ENCODE data around the gene KIRREL3. TPM values are rescaled to one million over a fixed set of nuclear protein-coding genes. Genes with fewer than 3 reads are reported as not detected.

KIRREL3 gene
- total and polyA plus RNA-seq, 2 donors (not counting 3 experiments of a cell fraction or from before 2014, with no cell fraction given), result not detected

DNA sequence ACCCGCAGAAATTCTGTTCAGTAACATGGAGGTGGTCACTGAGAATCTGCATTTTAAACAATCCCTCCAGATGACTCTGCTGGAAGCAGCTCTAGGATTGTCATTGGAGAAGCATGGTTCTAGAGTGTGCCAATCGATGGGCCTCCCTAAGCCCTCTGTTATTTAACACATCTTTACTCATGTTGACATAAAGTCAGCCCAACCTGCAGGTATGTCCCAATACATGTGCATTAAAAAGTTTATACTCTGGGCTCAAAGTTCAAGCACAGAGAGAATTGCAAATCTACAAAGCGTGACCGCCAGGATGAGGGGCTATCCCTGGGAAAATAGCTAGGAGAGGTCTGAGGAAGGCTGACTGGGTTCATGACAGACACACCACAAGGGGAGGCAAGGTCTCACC, 116.4 kb downstream of the KIRREL3 start:
- no peaks in the 10 kb centered on the region for H3K4me1 ChIP-seq (ENCODE audit: control insufficient read depth, extremely low read depth, insufficient read depth, low read length)
- DNase-seq (ENCODE audit: low read depth, low spot score), result no peak
- H3K79me2 ChIP-seq (ENCODE audit: control insufficient read depth, insufficient read depth, low read length), result no peaks in the 10 kb centered on the region
- H3K36me3 ChIP-seq (ENCODE audit: control insufficient read depth in 2 of 2, extremely low read depth in 1 of 2, insufficient read depth in 2 of 2, low read length in 2 of 2), result no peaks in the 10 kb centered on the region
- no peak overlapping the region for H3K27ac ChIP-seq (ENCODE audit: insufficient read depth, low read depth, low read length)
- ChIA-PET CTCF (no interaction called here), POLR2A (no interaction called here)
- H3K4me2 ChIP-seq (ENCODE audit: insufficient read depth, low read length), result no peak overlapping the region
- H3K9ac ChIP-seq (replicated peaks; ENCODE audit: extremely low read depth, insufficient read depth, low read length), result no peak overlapping the region
- H3K9me1 ChIP-seq (replicated peaks; ENCODE audit: control insufficient read depth, extremely low read depth, insufficient read depth, low read length), result no peaks in the 10 kb centered on the region
- H2AFZ ChIP-seq (ENCODE audit: low read depth, low read length), result no peak overlapping the region
- no TSS peak for BruUV-seq (replicated peaks)
- TF ChIP-seq POLR2A (IDR thresholded peaks at IDR 0.05; ENCODE audit: low read depth, low read length), result no peak
- no peak for TF ChIP-seq FOS (IDR thresholded peaks at IDR 0.05; ENCODE audit: borderline replicate concordance, insufficient read depth, low read length)
- no peak for TF ChIP-seq EZH2 (IDR thresholded peaks at IDR 0.05; ENCODE audit: borderline replicate concordance, low read depth, low read length, severe bottlenecking)
- no peak for TF ChIP-seq GATA2 (IDR thresholded peaks at IDR 0.05; ENCODE audit: insufficient read depth, insufficient read length, low read depth, low read length)
- no peak for TF ChIP-seq MYC (IDR thresholded peaks at IDR 0.05; ENCODE audit: low read depth, low read length)
- TF ChIP-seq JUN (IDR thresholded peaks at IDR 0.05; ENCODE audit: borderline replicate concordance, insufficient read depth, insufficient read length, low read depth), result no peak
- TF ChIP-seq POLR2AphosphoS5 (IDR thresholded peaks at IDR 0.05; ENCODE audit: insufficient read depth, low read depth, low read length), result no peak
- TF ChIP-seq CTCF (IDR thresholded peaks at IDR 0.05; ENCODE audit: extremely low read depth in 1 of 2, insufficient read depth in 1 of 2, low read depth in 1 of 2, low read length in 2 of 2), result no peak
- TF ChIP-seq, protein P1, sequence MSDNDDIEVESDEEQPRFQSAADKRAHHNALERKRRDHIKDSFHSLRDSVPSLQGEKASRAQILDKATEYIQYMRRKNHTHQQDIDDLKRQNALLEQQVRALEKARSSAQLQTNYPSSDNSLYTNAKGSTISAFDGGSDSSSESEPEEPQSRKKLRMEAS (IDR thresholded peaks at IDR 0.05; ENCODE audit: insufficient read depth, insufficient read length), result no peak
- intact Hi-C loops (cut with micrococcal nuclease), result no loop called here
- H3K9me3 ChIP-seq (replicated peaks; ENCODE audit: control insufficient read depth, insufficient read depth, low read length), result no peaks in the 10 kb centered on the region
- H3K27me3 ChIP-seq (ENCODE audit: control insufficient read depth in 2 of 2, insufficient read depth in 2 of 2, low read length in 2 of 2), result no peaks in the 10 kb centered on the region
- dilution Hi-C loops (cut with MboI; ENCODE audit: extremely low pct_ligation_motif_present, low sequenced_read_pairs), result no loop called here
- H3K4me3 ChIP-seq (replicated peaks in 1 of 3; ENCODE audit: insufficient read depth in 1 of 3, low read depth in 1 of 3, low read length in 3 of 3), result no peak overlapping the region
- no peak for FAIRE-seq
- H4K20me1 ChIP-seq (replicated peaks; ENCODE audit: control insufficient read depth, extremely low read depth, insufficient read depth, low read length), result no peaks in the 10 kb centered on the region

All from endothelial cell of umbilical vein (primary cell).